K562 (cell line): Measurements from ENCODE around the gene FAM174B.

ENCODE experiments used
- CTBP1 ChIP-seq: fragments of 450-650 bp; IDR thresholded peaks from 2 replicates; pipeline ENCODE4 v1.6.1; 2016; ENCODE audit warnings: borderline replicate concordance
- POLR2AphosphoS5 ChIP-seq: IDR thresholded peaks from 2 replicates; pipeline ENCODE4 v1.6.1; 2011; ENCODE audit warnings: mild to moderate bottlenecking, low read depth, low read length, moderate library complexity; ENCODE audit not compliant: control insufficient read depth, insufficient read depth
- ZNF584 ChIP-seq: fragments of 200-800 bp; sonication (Bioruptor generic); IDR thresholded peaks from 2 replicates; pipeline ENCODE4 v1.6.1; 2016; ENCODE audit warnings: low read depth, mild to moderate bottlenecking, missing genetic modification characterization, missing compliant biosample characterization
- ZNF79 ChIP-seq: fragments of 250-450 bp; sonication (Bioruptor Pico); IDR thresholded peaks from 2 replicates; pipeline ENCODE4 v1.4.0; 2020; ENCODE audit warnings: low read depth, mild to moderate bottlenecking, moderate library complexity
- TF ChIP-seq, protein P1 (sequence below), 2 experiments: IDR thresholded peaks; 2 replicates each; pipeline ENCODE4 v1.6.1; 2012; ENCODE audit warnings: improper control_type of control experiment in 2 of 2, low read depth in 2 of 2, low read length in 2 of 2, borderline replicate concordance in 1 of 2

DNA sequence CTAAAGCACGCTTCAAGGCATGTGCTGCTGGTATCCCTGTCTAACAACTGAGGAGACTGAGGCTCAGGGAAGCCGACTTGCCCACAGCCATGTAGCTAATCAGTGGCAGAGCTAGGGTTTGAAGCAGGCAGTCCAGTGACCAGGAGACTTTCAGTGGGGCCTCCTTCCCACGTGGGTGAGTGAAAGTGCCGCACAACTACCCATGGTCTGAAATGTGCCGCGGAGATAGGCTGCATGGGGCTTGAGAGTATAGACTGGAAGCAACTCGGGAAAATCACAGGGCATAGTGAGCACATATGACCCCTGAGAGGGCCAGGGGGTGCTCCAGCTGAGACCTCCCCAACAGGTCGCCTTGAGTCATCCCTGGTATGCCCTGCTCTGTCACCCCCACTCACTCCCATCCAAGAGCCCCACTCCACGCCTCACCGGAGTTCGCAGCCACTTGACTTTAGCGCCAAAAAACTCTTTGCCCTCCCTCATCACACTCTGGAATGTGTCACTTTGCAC lies 19.1 kb downstream of the FAM174B start:
- no peak for TF ChIP-seq ZNF584 (CRISPR knock-in tag)
- TF ChIP-seq, protein P1, sequence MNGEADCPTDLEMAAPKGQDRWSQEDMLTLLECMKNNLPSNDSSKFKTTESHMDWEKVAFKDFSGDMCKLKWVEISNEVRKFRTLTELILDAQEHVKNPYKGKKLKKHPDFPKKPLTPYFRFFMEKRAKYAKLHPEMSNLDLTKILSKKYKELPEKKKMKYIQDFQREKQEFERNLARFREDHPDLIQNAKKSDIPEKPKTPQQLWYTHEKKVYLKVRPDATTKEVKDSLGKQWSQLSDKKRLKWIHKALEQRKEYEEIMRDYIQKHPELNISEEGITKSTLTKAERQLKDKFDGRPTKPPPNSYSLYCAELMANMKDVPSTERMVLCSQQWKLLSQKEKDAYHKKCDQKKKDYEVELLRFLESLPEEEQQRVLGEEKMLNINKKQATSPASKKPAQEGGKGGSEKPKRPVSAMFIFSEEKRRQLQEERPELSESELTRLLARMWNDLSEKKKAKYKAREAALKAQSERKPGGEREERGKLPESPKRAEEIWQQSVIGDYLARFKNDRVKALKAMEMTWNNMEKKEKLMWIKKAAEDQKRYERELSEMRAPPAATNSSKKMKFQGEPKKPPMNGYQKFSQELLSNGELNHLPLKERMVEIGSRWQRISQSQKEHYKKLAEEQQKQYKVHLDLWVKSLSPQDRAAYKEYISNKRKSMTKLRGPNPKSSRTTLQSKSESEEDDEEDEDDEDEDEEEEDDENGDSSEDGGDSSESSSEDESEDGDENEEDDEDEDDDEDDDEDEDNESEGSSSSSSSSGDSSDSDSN (IDR thresholded peaks at IDR 0.05; ENCODE audit: borderline replicate concordance in 1 of 2, low read depth in 2 of 2, low read length in 2 of 2), result no peak
- no peak for TF ChIP-seq CTBP1
- TF ChIP-seq ZNF79 (CRISPR knock-in tag), result no peak
- no peak for TF ChIP-seq POLR2AphosphoS5
